K562 (cell line): ENCODE results near the gene PNPLA1. TPM values are rescaled to one million over a fixed set of nuclear protein-coding genes. Genes with fewer than 3 reads are reported as not detected.

Experiments used
- DACH1 ChIP-seq: fragments of 450-650 bp; IDR thresholded peaks from 2 replicates; pipeline ENCODE4 v1.6.1; 2018; ENCODE audit not compliant: partially characterized antibody
- ETS2 ChIP-seq: IDR thresholded peaks from 2 replicates; pipeline ENCODE4 v1.6.1; 2016; ENCODE audit warnings: borderline replicate concordance, missing genetic modification characterization, mild to moderate bottlenecking, moderate library complexity, missing compliant biosample characterization; ENCODE audit not compliant: poor library complexity, severe bottlenecking
- FOXA3 ChIP-seq, 2 experiments: fragments of 450-650 bp in 1 of 2; sonication (generic) in 1 of 2; formaldehyde crosslinking; IDR thresholded peaks in 1 of 2; conservative IDR thresholded peaks in 1 of 2; 2 replicates each; pipeline versions ENCODE4 v1.4.0 to v1.8.0; 2020 to 2022; ENCODE audit warnings: mild to moderate bottlenecking in 2 of 2, missing genetic modification reagents in 1 of 2
- HNRNPH1 ChIP-seq: fragments of 200-400 bp; formaldehyde crosslinking; optimal IDR thresholded peaks from 2 replicates; pipeline ENCODE3; 2017; ENCODE audit warnings: low read depth, mild to moderate bottlenecking, low read length, moderate library complexity
- ILK ChIP-seq: fragments of 450-650 bp; IDR thresholded peaks from 2 replicates; pipeline ENCODE4 v1.6.1; 2016; ENCODE audit warnings: missing genetic modification characterization, low read depth, mild to moderate bottlenecking, missing compliant biosample characterization, moderate library complexity, borderline replicate concordance
- L3MBTL2 ChIP-seq: fragments of 450-650 bp; IDR thresholded peaks from 2 replicates; pipeline ENCODE4 v1.6.1; 2016; ENCODE audit warnings: mild to moderate bottlenecking, moderate library complexity
- NFYB ChIP-seq: IDR thresholded peaks from 2 replicates; pipeline ENCODE4 v1.6.1; 2011; ENCODE audit warnings: mild to moderate bottlenecking, moderate library complexity; ENCODE audit not compliant: insufficient read length; ENCODE audit errors: extremely low read depth
- PCBP1 ChIP-seq: fragments of 200-400 bp; formaldehyde crosslinking; IDR thresholded peaks from 2 replicates; pipeline ENCODE4 v1.6.1; 2018; ENCODE audit warnings: mild to moderate bottlenecking, low read depth, low read length; ENCODE audit not compliant: poor library complexity, severe bottlenecking
- PURB ChIP-seq: sonication (generic); formaldehyde crosslinking; IDR thresholded peaks from 2 replicates; pipeline ENCODE4 v1.9.0; 2021; ENCODE audit warnings: low read depth, mild to moderate bottlenecking, missing genetic modification reagents
- PYGO2 ChIP-seq: fragments of 450-650 bp; IDR thresholded peaks from 2 replicates; pipeline ENCODE4 v1.6.1; 2016; ENCODE audit warnings: mild to moderate bottlenecking, missing genetic modification characterization, moderate library complexity, missing compliant biosample characterization
- ZNF146 ChIP-seq: IDR thresholded peaks from one replicate; pipeline ENCODE4 v1.6.1; 2018; ENCODE audit warnings: missing compliant biosample characterization; ENCODE audit not compliant: unreplicated experiment
- ZNF239 ChIP-seq: fragments of 250-450 bp; sonication (Bioruptor Pico); IDR thresholded peaks from 2 replicates; pipeline ENCODE4 v1.4.0; 2020; ENCODE audit warnings: mild to moderate bottlenecking
- polyA plus RNA-seq, 8 experiments: library from polyadenylated mRNA; depleted of rRNA in 4 of 8; stranded (reverse) in 5 of 8; unstranded in 3 of 8; fragments of >200 nt; fragmentation: Nextera tagmentation in 2 of 8; fragmentation: Illumina TruSeq in 1 of 8; extraction: Ambion mirVana in 2 of 8; extraction: Trizol in 1 of 8; gene quantifications; 2 replicates each; pipeline versions ENCODE4 v1.2.1 to v1.2.3, GENCODE V29; 2011 to 2014; ENCODE audit warnings: inconsistent platforms in 1 of 8, missing spikeins in 1 of 8
- total RNA-seq, 7 experiments: library from RNA; depleted of rRNA in 6 of 7; stranded (reverse); fragments of >200 nt in 6 of 7; fragmentation: Illumina TruSeq in 2 of 7; extraction: Trizol in 2 of 7; gene quantifications; 2 replicates each; pipeline versions ENCODE4 v1.2.1 to v1.2.3, GENCODE V29; 2011 to 2021; ENCODE audit warnings: low replicate concordance in 1 of 7
- TF ChIP-seq, protein P1 (sequence below): sonication (generic); formaldehyde crosslinking; IDR thresholded peaks from 2 replicates; pipeline ENCODE4 v1.8.1; 2023; ENCODE audit warnings: mild to moderate bottlenecking, missing genetic modification reagents
- TF ChIP-seq, protein P2 (sequence below): sonication (generic); formaldehyde crosslinking; IDR thresholded peaks from 2 replicates; pipeline ENCODE4 v1.8.0; 2023; ENCODE audit warnings: mild to moderate bottlenecking, missing genetic modification reagents
- TF ChIP-seq, protein P3 (sequence below): sonication (generic); formaldehyde crosslinking; IDR thresholded peaks from 2 replicates; pipeline ENCODE4 v1.8.1; 2022; ENCODE audit warnings: missing genetic modification reagents
- TF ChIP-seq, protein P4 (sequence below): sonication (generic); formaldehyde crosslinking; IDR thresholded peaks from 2 replicates; pipeline ENCODE4 v1.8.1; 2023; ENCODE audit warnings: mild to moderate bottlenecking, missing genetic modification reagents, moderate library complexity
- TF ChIP-seq, protein P5 (sequence below): fragments of 450-650 bp; IDR thresholded peaks from 2 replicates; pipeline ENCODE4 v1.6.1; 2016
- TF ChIP-seq, protein P6 (sequence below), 2 experiments: fragments of 450-650 bp in 1 of 2; sonication (generic) in 1 of 2; formaldehyde crosslinking in 1 of 2; IDR thresholded peaks in 1 of 2; conservative IDR thresholded peaks in 1 of 2; 2 replicates each; pipeline versions ENCODE4 v1.6.1 to v1.8.1; 2016 to 2023; ENCODE audit warnings: mild to moderate bottlenecking in 2 of 2, moderate library complexity in 2 of 2, inconsistent platforms in 1 of 2, missing genetic modification reagents in 1 of 2

PNPLA1 gene
- total and polyA plus RNA-seq, 9 of the 15 experiments (the other 6 are each of a cell fraction or from before 2014, with no cell fraction given), result 0.04 to 0.27 (median 0.13) TPM; not detected in 2

DNA sequence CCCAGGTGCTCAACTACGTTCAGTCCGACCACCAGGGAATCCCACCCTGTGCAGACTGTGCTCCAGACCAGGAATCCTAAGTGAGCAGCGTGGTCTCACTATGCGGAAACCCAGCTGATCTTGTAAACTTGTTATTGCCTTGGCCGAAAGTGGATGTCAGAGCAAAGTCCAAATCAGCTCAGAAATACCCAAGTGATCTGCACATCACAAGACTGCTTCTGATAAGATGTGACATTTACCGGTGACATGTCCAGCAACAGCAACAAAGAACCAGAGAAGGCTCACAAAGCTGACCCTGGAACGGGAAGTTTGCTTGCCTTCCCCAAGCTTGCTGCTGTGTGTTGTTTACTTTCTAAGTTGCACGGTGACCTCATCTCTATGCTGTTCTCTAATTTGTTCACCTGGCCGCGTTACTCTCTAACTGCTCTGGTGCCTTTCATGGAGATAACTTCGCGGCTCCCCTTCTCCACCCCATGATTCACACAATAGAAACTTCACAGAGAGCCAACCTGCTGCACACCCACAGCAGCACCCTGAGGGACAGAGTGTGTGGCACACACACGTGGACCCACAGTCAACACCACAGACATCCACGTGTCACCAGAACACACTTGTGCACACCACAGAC is 65.1 kb downstream of the PNPLA1 start (continued):
- TF ChIP-seq, protein P1, sequence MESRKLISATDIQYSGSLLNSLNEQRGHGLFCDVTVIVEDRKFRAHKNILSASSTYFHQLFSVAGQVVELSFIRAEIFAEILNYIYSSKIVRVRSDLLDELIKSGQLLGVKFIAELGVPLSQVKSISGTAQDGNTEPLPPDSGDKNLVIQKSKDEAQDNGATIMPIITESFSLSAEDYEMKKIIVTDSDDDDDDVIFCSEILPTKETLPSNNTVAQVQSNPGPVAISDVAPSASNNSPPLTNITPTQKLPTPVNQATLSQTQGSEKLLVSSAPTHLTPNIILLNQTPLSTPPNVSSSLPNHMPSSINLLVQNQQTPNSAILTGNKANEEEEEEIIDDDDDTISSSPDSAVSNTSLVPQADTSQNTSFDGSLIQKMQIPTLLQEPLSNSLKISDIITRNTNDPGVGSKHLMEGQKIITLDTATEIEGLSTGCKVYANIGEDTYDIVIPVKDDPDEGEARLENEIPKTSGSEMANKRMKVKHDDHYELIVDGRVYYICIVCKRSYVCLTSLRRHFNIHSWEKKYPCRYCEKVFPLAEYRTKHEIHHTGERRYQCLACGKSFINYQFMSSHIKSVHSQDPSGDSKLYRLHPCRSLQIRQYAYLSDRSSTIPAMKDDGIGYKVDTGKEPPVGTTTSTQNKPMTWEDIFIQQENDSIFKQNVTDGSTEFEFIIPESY (CRISPR knock-in tag), result no peak
- no peak for TF ChIP-seq ETS2
- TF ChIP-seq, protein P2, sequence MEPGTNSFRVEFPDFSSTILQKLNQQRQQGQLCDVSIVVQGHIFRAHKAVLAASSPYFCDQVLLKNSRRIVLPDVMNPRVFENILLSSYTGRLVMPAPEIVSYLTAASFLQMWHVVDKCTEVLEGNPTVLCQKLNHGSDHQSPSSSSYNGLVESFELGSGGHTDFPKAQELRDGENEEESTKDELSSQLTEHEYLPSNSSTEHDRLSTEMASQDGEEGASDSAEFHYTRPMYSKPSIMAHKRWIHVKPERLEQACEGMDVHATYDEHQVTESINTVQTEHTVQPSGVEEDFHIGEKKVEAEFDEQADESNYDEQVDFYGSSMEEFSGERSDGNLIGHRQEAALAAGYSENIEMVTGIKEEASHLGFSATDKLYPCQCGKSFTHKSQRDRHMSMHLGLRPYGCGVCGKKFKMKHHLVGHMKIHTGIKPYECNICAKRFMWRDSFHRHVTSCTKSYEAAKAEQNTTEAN, result no peak
- no peak for TF ChIP-seq NFYB
- TF ChIP-seq FOXA3 (CRISPR knock-in tag; conservative IDR thresholded peaks at IDR 0.05 in 1 of 2, IDR thresholded peaks at IDR 0.05 in 1 of 2), result peak; percentile 85 to 95
- TF ChIP-seq PCBP1, result no peak
- no peak for TF ChIP-seq PYGO2
- peak; percentile 36 for TF ChIP-seq L3MBTL2
- TF ChIP-seq PURB (CRISPR knock-in tag), result no peak
- TF ChIP-seq, protein P3, sequence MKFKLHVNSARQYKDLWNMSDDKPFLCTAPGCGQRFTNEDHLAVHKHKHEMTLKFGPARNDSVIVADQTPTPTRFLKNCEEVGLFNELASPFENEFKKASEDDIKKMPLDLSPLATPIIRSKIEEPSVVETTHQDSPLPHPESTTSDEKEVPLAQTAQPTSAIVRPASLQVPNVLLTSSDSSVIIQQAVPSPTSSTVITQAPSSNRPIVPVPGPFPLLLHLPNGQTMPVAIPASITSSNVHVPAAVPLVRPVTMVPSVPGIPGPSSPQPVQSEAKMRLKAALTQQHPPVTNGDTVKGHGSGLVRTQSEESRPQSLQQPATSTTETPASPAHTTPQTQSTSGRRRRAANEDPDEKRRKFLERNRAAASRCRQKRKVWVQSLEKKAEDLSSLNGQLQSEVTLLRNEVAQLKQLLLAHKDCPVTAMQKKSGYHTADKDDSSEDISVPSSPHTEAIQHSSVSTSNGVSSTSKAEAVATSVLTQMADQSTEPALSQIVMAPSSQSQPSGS (CRISPR knock-in tag), result peak; percentile 63; the same call in 1 of the 2 replicates
- TF ChIP-seq, protein P4, sequence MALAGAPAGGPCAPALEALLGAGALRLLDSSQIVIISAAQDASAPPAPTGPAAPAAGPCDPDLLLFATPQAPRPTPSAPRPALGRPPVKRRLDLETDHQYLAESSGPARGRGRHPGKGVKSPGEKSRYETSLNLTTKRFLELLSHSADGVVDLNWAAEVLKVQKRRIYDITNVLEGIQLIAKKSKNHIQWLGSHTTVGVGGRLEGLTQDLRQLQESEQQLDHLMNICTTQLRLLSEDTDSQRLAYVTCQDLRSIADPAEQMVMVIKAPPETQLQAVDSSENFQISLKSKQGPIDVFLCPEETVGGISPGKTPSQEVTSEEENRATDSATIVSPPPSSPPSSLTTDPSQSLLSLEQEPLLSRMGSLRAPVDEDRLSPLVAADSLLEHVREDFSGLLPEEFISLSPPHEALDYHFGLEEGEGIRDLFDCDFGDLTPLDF, result no peak
- TF ChIP-seq ZNF146, result no peak
- TF ChIP-seq, protein P5, sequence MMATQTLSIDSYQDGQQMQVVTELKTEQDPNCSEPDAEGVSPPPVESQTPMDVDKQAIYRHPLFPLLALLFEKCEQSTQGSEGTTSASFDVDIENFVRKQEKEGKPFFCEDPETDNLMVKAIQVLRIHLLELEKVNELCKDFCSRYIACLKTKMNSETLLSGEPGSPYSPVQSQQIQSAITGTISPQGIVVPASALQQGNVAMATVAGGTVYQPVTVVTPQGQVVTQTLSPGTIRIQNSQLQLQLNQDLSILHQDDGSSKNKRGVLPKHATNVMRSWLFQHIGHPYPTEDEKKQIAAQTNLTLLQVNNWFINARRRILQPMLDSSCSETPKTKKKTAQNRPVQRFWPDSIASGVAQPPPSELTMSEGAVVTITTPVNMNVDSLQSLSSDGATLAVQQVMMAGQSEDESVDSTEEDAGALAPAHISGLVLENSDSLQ, result peak; percentile 55; the same call in 1 of the 2 replicates
- TF ChIP-seq, protein P6, sequence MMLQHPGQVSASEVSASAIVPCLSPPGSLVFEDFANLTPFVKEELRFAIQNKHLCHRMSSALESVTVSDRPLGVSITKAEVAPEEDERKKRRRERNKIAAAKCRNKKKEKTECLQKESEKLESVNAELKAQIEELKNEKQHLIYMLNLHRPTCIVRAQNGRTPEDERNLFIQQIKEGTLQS (IDR thresholded peaks at IDR 0.05), result peak; percentile 88
- TF ChIP-seq, protein P6 (CRISPR knock-in tag; conservative IDR thresholded peaks at IDR 0.05), result peak; percentile 58; the same call in 1 of the 2 replicates
- TF ChIP-seq ILK (tag), result no peak
- TF ChIP-seq ZNF239, result no peak
- TF ChIP-seq DACH1, result no peak
- TF ChIP-seq HNRNPH1, result no peak
